Fibroblast of villous mesenchyme (primary cell): ENCODE measurements around the gene TASP1. TPM values are rescaled to one million over a fixed set of nuclear protein-coding genes. Genes with fewer than 3 reads are reported as not detected.

Experiments used
- DNase-seq: peaks from one replicate; pipeline ENCODE4 v3.0.0-alpha.2; 2010; ENCODE audit warnings: low read depth
- H3K4me3 ChIP-seq: 2 replicates; pipeline ENCODE4 v1.5.1; 2011; ENCODE audit warnings: low read depth, mild to moderate bottlenecking, low read length
- total RNA-seq: library from RNA; depleted of rRNA; stranded (reverse); fragments of >200 nt; gene quantifications from 2 replicates; pipeline ENCODE4 v1.2.3, GENCODE V29; 2012
- TF ChIP-seq, protein P1 (sequence below): IDR thresholded peaks from 2 replicates; pipeline ENCODE4 v1.5.1; 2012; ENCODE audit warnings: low read depth, mild to moderate bottlenecking, low read length; ENCODE audit not compliant: insufficient read depth

TASP1 gene
- total RNA-seq, 1 donor = 9.5 TPM

- H3K4me3 ChIP-seq = no peak overlapping the region
- TF ChIP-seq, protein P1, sequence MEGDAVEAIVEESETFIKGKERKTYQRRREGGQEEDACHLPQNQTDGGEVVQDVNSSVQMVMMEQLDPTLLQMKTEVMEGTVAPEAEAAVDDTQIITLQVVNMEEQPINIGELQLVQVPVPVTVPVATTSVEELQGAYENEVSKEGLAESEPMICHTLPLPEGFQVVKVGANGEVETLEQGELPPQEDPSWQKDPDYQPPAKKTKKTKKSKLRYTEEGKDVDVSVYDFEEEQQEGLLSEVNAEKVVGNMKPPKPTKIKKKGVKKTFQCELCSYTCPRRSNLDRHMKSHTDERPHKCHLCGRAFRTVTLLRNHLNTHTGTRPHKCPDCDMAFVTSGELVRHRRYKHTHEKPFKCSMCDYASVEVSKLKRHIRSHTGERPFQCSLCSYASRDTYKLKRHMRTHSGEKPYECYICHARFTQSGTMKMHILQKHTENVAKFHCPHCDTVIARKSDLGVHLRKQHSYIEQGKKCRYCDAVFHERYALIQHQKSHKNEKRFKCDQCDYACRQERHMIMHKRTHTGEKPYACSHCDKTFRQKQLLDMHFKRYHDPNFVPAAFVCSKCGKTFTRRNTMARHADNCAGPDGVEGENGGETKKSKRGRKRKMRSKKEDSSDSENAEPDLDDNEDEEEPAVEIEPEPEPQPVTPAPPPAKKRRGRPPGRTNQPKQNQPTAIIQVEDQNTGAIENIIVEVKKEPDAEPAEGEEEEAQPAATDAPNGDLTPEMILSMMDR = no peak
- no peak for DNase-seq
These were observed 214.4 kb downstream of the TASP1 start for GRCh38 chr20:13424174-13424833.

- no peak for DNase-seq
- TF ChIP-seq, protein P1 = no peak
- no peak overlapping the region for H3K4me3 ChIP-seq
These were observed 215.1 kb downstream of the TASP1 start for GRCh38 chr20:13423472-13424173.

DNA sequence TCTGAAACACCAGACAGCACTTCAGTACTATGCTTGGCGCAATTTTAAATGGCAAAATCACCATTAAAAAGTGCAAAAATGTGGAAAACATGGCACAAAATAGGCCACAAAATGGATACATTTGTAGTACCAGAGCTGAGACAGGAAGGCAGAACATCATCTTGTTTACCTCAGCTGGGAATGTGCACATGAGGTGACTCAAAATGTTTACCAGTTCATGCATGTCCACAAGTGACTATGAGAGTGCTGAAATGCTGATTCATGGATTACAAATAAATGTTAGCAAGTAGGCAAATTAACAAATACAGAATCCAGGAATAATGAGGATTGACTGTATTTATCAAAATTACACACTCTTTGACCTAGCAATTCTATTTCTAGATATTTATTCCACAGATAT lies 216.1 kb downstream of the TASP1 start:
- H3K4me3 ChIP-seq = no peak overlapping the region

GRCh38 chr20:13420625-13421024 lies 218.1 kb downstream of the TASP1 start:
- no peak for DNase-seq
- TF ChIP-seq, protein P1 = no peak
- H3K4me3 ChIP-seq = no peak overlapping the region

More for the DNA sequence above, 216.1 kb downstream of the TASP1 start:
- TF ChIP-seq, protein P1 = no peak
- peak; percentile 69 for DNase-seq

DNA sequence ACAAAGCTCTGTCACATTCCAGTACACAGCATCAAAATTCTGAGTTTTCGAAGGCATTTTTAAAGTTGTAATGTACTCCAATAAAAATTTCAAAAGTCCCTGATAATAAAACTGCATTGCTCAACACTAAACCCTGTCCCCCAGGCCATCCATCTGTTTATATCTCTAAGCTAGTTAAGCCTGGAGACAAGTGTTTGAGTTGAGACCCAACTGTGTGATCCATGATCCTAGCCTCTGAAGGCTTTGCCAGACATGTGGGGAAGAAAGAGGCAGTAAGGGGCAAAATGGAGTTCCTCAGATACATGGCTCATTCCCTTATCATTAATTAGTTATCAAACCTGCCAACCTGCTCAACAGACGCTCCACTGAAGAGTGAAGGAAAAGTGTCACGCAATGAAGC lies 219.3 kb downstream of the TASP1 start:
- TF ChIP-seq, protein P1 = no peak
- DNase-seq = peak; percentile 48
- no peak overlapping the region for H3K4me3 ChIP-seq

- TF ChIP-seq, protein P1 = no peak
- DNase-seq = no peak
- H3K4me3 ChIP-seq = no peak overlapping the region
These were observed 220.2 kb downstream of the TASP1 start for GRCh38 chr20:13418263-13419229.
